MCF 10A (cell line): ENCODE results near the gene E4F1. TPM values are rescaled to one million over a fixed set of nuclear protein-coding genes. Genes with fewer than 3 reads are reported as not detected.

Experiments used
- BruUV-seq: library from RNA; stranded (reverse); fragments of 400-500 nt; replicated peaks from 2 replicates; lab custom pipeline; 2021; lab: Mats Ljungman, UMichigan
- CTCF ChIA-PET: fragments of 300-600 bp; sonication (Branson Sonifier 250); formaldehyde crosslinking; extraction: SDS; loops from one replicate; lab custom pipeline; 2021; ENCODE audit warnings: antibody characterized with exemption, inconsistent platforms; lab: Yijun Ruan, JAX
- POLR2A ChIA-PET: fragments of 300-600, 350-650 bp; sonication (Branson Sonifier 250); formaldehyde crosslinking; extraction: SDS; loops from one replicate; lab custom pipeline; 2020; ENCODE audit warnings: antibody characterized with exemption, inconsistent platforms; lab: Yijun Ruan, JAX
- DNase-seq: peaks from one replicate; pipeline ENCODE4 v3.0.0-alpha.2; 2018; ENCODE audit not compliant: unreplicated experiment
- H3K27ac Mint-ChIP-seq: one replicate; pipeline ENCODE4 v1.8.0; 2022; ENCODE audit warnings: mild to moderate bottlenecking, low read depth, mixed read lengths; ENCODE audit not compliant: unreplicated experiment
- H3K27me3 Mint-ChIP-seq: one replicate; pipeline ENCODE4 v1.8.0; 2022; ENCODE audit warnings: mixed read lengths; ENCODE audit not compliant: insufficient read depth, unreplicated experiment
- H3K36me3 Mint-ChIP-seq: one replicate; pipeline ENCODE4 v1.8.0; 2022; ENCODE audit warnings: mild to moderate bottlenecking, moderate library complexity, mixed read lengths; ENCODE audit not compliant: insufficient read depth, unreplicated experiment
- H3K4me1 Mint-ChIP-seq: one replicate; pipeline ENCODE4 v1.8.0; 2022; ENCODE audit warnings: mixed read lengths; ENCODE audit not compliant: insufficient read depth, unreplicated experiment
- H3K4me3 Mint-ChIP-seq: one replicate; pipeline ENCODE4 v1.8.0; 2022; ENCODE audit warnings: mild to moderate bottlenecking, moderate library complexity, mixed read lengths; ENCODE audit not compliant: unreplicated experiment
- H3K9me3 Mint-ChIP-seq: one replicate; pipeline ENCODE4 v1.8.0; 2022; ENCODE audit warnings: mixed read lengths; ENCODE audit not compliant: unreplicated experiment
- CTCF ChIP-seq: fragments of 200-600 bp; IDR thresholded peaks from one replicate; pipeline ENCODE4 v1.8.0; 2022; ENCODE audit warnings: antibody characterized with exemption, mild to moderate bottlenecking; ENCODE audit not compliant: unreplicated experiment
- intact Hi-C: fragments of 100-400 bp; cut with micrococcal nuclease; formaldehyde crosslinking; loops from 2 replicates; pipeline ENCODE4 v1.14.1; 2022
- total RNA-seq: library from RNA; stranded (reverse); gene quantifications from 2 replicates; pipeline ENCODE4 v1.2.3, GENCODE V29; 2022

The E4F1 gene
- total RNA-seq, 1 experiment from 2014 or later = 26.2 TPM

- POLR2A ChIA-PET = interaction anchor here (0.6 to 1.3 kb wide), 3 partner anchors 10 to 212 kb away, joined by 3 to 6 read pairs (median 3); no protein-coding TSS in a partner anchor
- Mint-ChIP-seq H3K27ac (no peak overlapping the region), H3K4me1 (peaks cover 5% of the 10 kb centered on the region), H3K36me3 (no peaks in the 10 kb centered on the region), H3K27me3 (no peaks in the 10 kb centered on the region), H3K9me3 (no peaks in the 10 kb centered on the region), H3K4me3 (no peak overlapping the region)
- CTCF ChIA-PET = interaction anchor here (1.2 kb wide), 1 partner anchor 10 kb away, joined by 4 read pairs; no protein-coding TSS in a partner anchor
- DNase-seq = no peak
- no TSS peak for BruUV-seq
- intact Hi-C loops = no loop called here
- TF ChIP-seq CTCF = no peak
These were observed 38.4 kb upstream of the E4F1 start for GRCh38 chr16:2184962-2185361.

GRCh38 chr16:2186064-2186463, 37.3 kb upstream of the E4F1 start:
- no peaks in the 10 kb centered on the region for H3K9me3 Mint-ChIP-seq
- no peak for DNase-seq
- no peak overlapping the region for H3K4me3 Mint-ChIP-seq
- CTCF ChIA-PET = no interaction called here
- no peaks in the 10 kb centered on the region for H3K27me3 Mint-ChIP-seq
- TF ChIP-seq CTCF = no peak
- intact Hi-C loops = no loop called here
- BruUV-seq = no TSS peak
- POLR2A ChIA-PET = interaction anchor here (1.3 kb wide), 1 partner anchor 11 kb away, joined by 3 read pairs; no protein-coding TSS in a partner anchor
- H3K27ac Mint-ChIP-seq = no peak overlapping the region
- no peaks in the 10 kb centered on the region for H3K36me3 Mint-ChIP-seq
- peaks cover 5% of the 10 kb centered on the region for H3K4me1 Mint-ChIP-seq

- Mint-ChIP-seq H3K27me3 (no peaks in the 10 kb centered on the region), H3K9me3 (no peaks in the 10 kb centered on the region), H3K27ac (no peak overlapping the region), H3K4me3 (no peak overlapping the region), H3K36me3 (no peaks in the 10 kb centered on the region), H3K4me1 (peaks cover 5% of the 10 kb centered on the region)
- ChIA-PET CTCF (no interaction called here), POLR2A (interaction anchor here (1.3 kb wide), 1 partner anchor 12 kb away, joined by 3 read pairs; no protein-coding TSS in a partner anchor)
- BruUV-seq = no TSS peak
- intact Hi-C loops = no loop called here
- DNase-seq = no peak
- no peak for TF ChIP-seq CTCF
These were observed 36.9 kb upstream of the E4F1 start for GRCh38 chr16:2186505-2186904.

- no peaks in the 10 kb centered on the region for H3K27me3 Mint-ChIP-seq
- H3K36me3 Mint-ChIP-seq = no peaks in the 10 kb centered on the region
- H3K4me1 Mint-ChIP-seq = peaks cover 3% of the 10 kb centered on the region
- DNase-seq = no peak
- no peak overlapping the region for H3K4me3 Mint-ChIP-seq
- TF ChIP-seq CTCF = no peak
- CTCF ChIA-PET = no interaction called here
- intact Hi-C loops = no loop called here
- H3K27ac Mint-ChIP-seq = no peak overlapping the region
- H3K9me3 Mint-ChIP-seq = no peaks in the 10 kb centered on the region
- BruUV-seq = no TSS peak
- POLR2A ChIA-PET = interaction anchor here (0.8 kb wide), 1 partner anchor 32 kb away, joined by 4 read pairs; the partner anchor contains the start of gene TRAF7
These were observed 36.2 kb upstream of the E4F1 start for GRCh38 chr16:2187212-2187611.
